Stimulated activated CD4-positive, alpha-beta T cell treated with anti-CD3 and anti-CD28 coated beads, Interleukin-1b, Interleukin-23, amount 100 ng/mL, for 48 hours (primary cell): Measurements from ENCODE around the gene LCNL1.

ENCODE experiments used
- DNase-seq: peaks from one replicate; pipeline ENCODE4 v3.0.0-alpha.2; 2020

The LCNL1 gene

DNA sequence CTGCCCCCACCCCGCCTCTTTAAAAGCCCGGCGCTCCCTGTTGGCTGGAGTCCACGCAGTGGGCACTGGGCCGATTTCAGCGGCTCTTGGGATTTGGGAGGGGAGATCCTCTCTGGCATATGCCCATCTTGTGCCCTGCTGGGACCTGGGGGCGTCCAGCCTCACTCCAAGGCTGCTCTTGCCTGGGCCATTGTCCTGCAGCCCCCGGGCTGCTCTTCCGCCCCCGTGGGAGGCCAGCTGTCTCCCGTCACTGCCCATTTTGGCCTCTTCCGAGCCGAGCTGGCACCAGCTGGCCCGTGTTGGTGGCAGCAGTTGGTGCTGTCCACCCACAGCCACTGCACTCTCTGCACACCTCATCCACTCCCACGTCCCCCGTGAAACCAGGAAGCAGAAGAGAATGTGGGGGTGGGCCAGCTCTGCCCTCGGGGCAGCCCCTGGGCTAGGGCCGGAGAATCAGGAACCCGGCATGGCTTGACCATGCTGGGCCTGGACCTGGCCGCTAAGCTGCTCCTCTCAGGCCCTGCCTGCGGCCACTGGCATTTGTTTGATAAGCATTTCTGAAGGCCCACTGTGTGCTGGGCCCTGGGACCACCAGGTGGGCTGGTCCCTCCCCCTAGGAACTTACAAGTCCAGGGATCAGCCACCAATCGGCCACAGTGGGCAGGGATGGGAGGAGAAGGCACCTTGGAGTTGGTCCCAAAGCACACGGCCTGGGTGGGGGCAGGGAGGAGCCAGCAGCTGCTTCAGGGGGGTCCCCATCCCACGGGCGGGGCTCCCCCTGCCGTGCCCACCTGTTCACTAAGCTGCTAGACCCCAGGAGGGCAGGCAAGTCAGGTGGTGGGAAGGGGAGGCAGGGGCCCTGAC lies 35.5 kb upstream of the LCNL1 start:
- DNase-seq, result no peak

DNA sequence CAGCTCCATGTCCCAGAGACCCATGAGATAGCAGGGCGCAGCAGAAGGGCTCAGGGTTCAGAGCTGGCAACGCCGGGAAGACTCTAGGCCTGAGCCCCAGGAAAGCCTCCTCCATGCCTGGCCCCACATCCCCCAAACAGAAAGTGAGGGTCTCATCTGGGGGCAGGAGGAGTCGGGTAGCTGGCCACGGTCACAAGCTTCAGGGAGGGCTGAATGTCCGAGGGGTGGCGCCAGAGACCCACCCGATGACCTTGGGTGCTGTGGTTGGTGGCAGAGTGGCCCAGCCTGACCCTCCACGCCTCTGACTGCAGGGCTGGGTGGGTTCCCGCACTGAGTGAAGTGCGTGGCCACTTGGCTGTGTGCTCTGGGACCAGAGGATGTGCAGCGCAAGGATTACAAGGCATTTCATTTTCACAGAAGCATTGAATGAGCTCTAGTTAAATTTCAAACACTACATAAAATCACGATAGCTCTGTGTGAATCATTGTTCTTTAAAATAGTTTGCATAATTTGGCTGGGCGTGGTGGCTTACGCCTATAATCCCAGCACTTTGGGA lies 34.8 kb upstream of the LCNL1 start:
- DNase-seq, result no peak

DNA sequence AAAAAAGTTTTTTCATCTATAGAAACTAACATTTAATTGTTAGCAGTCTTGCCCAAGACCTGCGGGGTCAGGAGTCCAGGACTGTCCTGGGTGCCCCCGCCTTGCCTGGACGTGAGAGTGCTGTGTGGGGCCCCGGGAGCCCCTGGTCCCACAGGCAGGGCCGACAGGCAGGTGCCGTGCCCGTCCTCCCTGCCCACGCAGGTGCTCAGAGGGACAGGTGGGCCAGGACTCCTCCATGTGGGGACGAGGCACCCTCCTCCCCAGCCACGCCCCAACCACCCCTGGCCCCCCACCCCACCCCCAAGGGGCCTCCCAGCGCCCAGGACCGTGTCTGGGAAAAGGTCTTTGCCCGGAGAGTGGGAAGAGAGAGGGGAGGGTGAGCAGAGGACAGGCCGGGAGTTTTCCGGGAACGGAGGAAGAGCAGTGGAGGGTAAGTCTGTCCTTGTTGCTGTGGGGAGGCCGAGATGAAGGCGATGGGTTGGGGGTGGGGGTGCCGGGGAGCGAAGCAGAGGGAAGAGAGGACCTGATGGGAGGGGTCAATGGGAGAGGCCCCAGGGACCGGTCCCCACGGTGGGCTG lies 33.5 kb upstream of the LCNL1 start:
- DNase-seq, result no peak

DNA sequence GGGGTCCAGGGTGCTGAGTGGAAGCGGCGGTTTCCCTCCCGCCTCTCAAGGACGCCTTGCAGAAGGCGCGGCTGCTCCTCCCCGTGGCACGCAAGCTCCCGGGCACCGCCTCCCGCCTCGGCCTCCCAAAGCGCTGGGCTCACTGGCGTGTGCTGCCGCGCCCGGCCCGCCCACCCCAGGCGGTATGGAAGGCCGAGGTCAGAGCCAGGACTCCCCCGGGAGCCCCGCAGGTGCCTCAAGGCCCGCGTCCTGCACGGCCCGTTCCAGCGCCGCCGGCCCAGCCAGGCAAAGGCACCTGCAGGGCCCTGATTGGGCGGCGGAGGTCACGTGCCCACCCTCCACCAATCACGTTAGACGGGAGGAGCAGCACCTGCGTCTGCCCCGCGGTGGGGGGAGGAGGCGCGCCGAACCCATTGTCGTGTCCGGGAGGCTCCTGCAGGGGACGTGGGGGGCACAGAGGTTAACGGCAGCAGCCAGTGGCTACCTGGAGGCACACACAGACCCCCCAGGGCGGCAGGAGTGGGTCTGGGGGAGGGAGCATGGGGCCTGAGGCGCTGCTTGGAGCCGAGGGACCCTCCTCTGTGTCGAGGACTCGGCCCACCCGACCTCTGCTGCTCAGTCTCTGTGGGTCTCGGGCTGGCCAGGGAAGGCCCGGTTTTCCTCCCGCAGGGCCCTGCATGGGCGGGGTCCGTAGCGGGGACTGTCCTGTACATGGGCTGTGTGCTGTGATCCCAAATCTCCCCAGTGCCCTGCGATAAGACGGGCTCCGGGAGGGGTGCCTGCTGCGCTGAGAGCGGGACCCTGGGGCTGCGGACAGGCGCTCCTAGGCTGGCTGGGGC lies 32.8 kb upstream of the LCNL1 start:
- DNase-seq, result peak; percentile 96

DNA sequence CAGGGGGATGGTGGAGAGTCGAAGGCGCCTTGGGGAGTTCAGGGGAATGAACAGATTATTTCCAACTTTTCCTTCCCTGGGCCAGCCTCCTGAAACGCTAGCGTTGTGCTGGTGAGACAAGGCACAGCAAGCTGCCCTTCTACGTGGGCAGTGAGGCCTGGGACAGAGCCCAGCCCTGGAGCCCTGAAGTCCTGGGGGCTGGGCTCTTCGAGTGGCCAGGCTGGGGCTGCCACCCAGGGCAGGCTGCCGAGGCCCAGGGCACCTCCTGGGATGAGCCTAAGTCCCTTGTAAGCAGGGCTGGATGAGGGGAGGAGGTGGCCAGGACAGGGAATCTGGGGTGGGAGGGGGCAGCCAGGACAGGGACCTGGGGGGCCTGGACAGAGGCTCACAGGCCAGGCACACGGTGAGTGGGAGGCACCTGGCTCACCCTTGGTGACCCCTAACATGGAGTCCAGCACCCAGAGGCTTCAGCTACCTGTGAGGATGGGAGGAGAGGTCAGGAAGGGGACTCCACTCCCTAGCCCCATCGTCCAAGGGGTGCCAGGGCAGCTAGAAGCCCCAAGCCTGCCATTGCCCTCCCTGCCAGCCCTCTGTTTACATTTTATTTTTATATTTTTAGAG lies 32.0 kb upstream of the LCNL1 start:
- DNase-seq, result no peak

DNA sequence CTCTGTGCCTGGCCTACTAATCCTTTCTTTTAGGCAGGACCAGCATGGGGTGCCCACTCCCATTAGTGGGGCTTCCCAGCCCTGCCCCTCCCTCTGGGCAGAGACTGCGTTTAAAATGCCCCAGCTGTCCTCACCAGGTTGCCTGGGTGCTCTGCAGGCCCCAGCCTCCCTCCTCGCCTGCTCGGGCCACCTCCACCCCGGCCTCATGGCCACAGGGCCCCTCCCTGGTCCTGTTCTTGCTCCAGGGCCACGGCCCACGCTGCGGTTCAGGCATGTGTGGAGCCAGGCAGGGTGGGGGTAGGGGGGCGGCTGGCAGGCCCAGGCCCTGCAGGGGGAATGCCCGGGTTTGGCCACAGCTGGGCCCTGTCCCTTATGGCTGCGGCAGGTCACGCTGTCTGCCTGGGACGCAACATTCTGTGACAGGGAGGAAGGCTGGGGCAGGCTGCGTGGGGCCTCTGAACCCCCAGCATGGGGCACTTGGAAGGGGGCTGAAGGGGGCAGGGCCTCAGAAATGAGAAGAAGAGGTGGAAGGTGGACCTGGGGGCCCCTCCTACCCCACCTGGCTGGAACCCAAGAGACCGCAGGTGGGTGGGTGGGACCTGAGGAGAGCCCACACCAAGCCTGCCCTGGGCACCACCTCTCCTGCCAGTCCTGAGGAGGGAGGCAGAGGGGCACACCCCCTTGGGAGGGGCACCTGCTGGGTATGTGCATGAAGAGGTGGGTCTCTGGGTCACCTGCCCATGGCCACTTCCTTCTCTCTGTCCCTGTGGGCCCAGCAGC lies 31.1 kb upstream of the LCNL1 start, which contains the start of gene LCN12:
TSS of gene LCN12 (plus strand) at position 733 of the 780 bp plus-strand sequence. CDS start 55 bp downstream, outside the sequence.
- DNase-seq, result no peak

DNA sequence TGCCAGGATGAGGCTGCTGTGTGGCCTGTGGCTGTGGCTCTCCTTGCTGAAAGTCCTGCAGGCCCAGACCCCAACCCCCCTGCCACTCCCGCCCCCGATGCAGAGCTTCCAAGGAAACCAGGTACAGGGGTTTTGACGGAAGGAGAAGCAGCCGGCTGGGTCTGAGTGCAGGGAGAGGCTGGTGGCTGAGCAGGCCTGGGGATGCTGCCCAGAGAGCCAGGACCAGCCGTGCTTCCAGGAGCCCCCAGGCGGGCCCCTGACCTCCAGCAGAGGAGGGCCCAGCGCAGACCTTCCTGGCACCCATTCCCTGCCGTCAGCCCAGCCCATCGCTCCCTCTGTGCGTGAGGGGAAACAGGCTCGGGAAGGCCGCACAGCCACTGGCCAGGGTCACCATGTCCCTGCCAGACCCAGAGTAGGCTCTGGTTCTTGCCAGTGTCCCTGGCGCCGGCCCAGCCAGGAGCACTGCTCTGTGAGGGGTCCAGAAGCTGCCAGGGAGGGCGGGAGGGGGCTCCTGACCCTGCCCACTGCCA lies 30.4 kb upstream of the LCNL1 start:
- DNase-seq, result no peak

DNA sequence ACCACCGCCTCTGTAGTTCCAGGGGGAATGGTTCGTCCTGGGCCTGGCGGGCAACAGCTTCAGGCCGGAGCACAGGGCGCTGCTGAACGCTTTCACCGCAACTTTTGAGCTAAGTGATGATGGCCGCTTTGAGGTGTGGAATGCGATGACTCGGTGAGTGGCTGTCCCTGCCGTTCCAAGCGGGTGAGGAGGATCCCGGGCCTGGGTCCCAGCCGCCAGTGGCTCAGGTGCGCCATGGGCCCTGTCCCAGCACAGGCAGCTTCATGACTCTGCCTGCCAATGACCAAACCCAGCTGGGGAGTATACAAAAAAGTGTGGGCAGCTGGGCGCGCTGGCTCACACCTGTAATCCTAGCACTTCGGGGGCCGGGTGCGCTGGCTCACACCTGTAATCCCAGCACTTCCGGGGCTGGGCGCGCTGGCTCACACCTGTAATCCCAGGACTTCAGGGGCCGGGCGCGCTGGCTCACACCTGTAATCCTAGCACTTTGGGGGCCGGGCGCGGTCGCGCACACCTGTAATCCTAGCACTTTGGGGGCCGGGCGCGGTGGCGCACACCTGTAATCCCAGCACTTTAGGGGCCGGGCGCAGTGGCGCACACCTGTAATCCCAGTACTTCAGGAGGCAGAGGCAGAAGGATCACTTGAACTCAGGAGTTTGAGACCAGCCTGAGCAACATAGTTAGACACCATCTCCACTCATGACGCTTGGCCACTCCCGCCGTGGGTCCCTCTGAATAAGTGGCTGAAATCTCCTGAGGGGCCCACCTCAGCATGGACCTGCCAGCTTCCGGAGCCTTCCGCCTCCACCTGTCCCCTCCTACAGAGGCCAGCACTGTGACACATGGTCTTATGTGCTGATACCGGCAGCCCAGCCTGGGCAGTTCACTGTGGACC lies 29.7 kb upstream of the LCNL1 start:
- no peak for DNase-seq

DNA sequence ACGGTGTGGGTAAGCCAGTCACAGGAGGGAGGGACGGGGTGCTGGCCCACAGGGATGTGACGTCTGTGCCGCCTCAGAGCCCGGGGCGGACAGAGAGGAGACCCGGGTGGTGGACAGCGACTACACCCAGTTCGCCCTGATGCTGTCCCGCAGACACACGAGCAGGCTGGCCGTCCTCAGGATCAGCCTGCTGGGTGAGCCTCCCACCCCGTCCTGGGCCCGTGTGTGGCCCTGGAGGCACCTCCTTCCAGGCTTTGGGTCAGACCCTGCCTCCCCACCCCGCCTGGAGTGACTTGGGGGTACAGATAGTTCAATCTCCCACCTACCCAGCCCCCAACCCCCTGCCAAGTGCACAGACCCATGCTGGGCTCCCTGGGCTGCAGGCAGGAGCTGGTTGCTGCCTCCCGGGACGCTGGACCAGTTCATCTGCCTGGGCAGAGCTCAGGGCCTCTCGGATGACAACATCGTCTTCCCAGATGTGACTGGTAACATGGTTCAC lies 29.0 kb upstream of the LCNL1 start:
- no peak for DNase-seq

DNA sequence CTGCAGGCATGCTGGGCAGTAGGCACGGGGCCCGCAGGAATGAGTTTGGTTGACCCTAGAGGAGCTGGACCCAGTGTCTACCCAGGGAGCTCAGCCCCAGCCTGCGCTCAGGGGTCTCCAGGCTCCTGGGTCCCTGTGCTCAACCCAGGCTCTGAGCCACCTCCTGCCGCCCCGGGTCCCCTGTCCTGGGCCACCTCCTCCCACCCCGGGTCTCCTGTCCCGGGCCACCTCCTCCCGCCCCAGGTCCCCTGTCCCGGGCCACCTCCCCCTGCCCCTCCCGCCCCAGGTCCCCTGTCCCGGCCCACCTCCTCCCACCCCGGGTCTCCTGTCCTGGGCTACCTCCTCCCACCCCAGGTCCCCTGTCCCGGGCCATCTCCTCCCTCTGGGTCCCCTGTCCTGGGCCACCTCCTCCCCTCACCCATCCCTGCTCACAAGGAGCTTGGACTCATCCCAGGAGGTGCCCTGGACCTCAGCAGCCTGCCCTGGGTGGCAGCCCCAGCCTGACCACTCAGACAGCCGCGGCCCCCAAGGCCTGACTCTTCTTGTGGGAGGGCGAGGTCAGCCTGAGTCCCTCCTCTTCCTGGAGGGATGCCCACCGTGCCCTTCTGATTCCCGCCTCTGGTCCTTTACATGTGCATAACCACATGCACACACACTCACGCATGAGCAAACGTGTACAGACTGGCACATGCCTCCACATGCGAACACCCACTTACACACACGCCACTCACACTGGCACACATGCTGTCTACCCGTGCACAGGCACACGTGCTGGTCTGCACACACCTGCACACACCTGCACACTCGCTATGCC lies 28.3 kb upstream of the LCNL1 start:
- DNase-seq, result no peak

DNA sequence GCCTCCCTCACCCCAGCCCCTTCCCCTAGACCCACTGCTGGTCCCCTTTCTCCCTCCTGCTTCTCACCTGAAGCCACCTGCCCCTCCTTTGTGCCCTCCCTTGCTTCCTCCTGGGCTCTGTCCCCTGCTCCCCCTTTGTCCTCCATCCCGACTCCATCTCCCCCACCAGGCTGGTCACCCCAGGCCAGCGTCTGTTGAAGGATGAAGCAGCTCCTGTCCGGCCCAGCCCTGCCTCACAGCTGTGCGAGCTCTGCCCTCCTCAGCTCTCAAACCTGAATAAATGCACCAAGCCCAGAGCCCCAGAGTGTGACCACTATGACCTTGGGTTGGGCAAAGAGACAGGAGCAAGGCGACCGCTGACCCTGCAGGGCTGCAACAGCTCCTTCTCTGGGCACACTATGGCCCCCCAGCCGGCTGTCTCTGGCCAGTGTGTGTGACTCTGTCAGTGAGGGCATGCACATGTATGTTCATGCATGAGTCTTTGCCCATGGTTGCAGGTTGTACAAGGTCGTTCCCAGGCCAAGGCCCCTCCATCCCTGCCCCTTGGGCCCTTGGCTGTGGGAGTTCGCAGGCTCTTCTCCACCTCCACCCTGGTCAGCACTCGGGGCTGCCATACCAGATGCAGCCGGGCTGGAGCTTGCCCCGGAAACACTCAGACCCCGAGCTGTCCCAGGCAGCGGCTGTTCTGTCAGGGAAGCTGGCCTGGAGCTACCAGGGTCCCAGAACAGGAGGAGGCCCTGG lies 27.4 kb upstream of the LCNL1 start:
- DNase-seq, result no peak

DNA sequence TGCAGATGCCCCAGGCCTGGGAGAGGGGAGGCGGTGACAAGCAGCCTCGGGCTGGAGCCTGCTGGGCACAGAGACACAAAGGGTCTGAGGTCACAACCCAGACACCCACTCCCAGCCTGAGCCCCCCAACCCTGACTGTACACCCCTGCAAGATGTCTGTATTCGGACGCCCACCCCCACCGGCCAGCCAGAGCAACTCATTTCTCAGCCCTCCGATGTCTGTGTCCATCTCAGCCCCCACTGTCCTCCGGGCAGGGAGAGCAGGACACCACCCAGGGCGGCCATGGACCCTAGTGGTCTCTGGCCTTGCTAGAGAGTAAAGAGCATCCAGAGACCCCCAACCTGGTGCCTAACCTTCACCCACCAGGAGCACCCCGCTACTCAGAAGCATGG lies 26.9 kb upstream of the LCNL1 start:
- DNase-seq, result no peak

DNA sequence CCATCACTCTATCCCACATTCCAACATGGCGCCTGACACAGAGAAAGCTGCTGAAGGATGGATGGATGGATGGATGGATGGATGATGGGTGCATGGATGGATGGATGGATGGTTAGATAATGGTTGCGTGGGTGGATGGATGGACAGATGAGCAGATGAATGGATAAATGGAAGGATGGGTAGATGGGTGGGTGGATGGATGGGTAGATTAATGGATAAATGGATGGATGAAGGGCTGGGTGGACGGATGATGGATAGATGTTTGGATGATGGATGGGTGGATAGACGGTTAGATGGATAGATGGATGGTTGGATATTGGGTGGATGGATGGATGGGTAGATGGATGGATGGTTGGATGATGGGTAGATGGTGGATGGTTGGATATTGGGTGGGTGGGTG lies 26.2 kb upstream of the LCNL1 start:
- no peak for DNase-seq

DNA sequence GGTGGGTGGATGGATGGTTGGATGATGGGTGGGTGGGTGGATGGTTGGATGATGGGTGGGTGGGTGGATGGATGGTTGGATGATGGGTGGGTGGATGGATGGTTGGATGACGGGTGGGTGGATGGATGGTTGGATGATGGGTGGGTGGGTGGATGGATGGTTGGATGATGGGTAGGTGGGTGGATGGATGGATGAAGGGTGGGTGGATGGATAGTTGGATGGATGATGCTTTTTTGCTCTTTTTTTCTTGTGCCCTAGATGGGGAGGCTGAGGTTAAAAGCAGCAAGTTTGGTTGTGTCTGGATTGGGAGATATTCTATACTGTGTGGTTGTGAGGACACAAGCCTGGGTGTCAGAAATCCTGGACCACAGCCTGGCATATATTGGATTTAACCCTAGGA lies 25.3 kb upstream of the LCNL1 start:
- DNase-seq, result no peak

DNA sequence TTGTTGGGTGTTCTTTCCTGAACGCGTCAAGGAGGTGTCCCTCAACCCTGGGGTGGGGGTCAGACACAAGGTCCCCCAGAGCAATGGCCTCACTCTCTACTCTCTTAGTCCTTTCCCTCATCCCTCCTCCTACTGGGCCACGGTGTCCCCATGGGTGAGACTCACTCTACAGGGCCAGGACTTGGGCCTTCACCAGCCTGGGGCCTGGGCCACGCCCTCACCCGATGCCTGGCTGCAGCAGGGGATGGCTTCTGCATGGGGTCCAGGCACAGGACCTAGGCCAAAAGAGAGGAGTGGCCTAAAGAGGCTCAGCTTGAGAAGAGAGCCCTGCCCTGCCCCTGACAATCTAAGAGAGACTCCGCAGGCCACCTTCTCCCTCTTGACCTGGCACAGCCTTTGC lies 24.9 kb upstream of the LCNL1 start:
- no peak for DNase-seq

DNA sequence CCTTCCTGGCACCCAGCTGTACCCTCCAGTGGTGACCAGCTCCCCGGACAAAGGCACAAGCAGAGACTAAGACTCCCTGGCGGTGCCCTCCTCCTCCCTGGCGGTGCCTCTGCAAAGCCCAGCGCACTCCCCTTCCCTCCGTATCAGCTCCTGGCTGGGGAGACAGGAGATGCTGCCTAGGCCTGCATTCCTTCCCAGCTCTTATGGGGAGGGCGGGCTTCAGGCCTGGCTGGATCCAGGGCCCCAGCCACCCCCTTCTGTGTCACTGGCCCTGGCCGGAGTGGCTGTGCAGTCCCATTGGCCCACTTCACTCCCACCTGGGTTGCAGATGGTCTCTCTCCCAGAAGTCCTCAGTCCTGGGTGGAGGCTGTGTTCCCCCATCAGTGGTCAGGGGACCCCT lies 24.3 kb upstream of the LCNL1 start:
- no peak for DNase-seq

DNA sequence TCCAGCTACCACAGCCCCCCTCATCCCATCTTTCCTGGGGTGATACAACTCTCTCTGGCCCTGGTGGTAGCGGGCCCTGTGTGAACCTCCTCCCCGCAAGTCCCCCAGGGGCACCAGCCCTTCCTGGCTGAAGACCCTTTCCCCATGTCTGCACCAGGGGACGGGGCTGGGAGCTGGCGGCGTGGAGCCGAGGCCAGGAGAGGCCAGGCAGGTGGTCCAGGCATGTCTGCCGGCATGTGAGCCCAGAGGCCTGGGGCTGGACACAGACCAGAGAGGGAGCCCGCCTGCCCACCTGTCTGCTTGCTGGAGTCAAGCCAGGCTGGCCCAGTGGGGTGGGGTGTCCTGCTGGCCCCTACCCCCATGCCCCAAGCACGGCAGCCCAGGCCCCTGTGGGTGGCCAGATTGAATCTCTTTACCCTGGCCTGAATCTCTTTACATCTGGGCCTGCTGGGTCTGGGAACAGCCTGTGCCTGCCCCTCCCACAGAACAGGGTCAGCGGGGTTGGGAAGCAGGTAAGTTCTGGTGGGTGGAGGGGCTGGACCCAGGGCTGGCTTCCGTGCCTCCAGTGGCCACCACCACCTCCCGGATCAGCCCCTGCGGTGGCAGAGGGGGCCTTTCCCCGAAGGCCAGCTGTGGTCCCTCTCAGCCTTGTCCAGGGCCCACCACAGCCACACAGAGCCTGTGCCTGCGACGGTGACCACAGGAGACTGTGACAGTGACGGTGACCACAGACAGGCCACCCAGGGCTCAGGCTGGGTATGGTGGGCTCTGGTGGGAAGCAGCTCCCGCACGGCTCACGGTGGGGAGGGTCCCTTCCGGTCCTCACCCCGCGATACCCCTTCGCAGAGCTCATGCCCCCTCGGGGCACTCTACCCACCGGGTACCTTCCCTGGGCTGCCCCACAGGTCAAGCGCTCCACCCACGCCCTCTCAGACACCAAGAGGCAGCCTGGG lies 23.6 kb upstream of the LCNL1 start:
- DNase-seq, result no peak
